Nephron progenitor cell (in vitro differentiated cells): ENCODE results near the gene KIRREL3.

Experiments
- DNase-seq: peaks from one replicate; pipeline ENCODE4 v3.0.0; 2021
- H3K27ac Mint-ChIP-seq: 2 replicates; pipeline ENCODE4 v1.8.0; 2021; ENCODE audit warnings: mild to moderate bottlenecking, moderate library complexity, mixed read lengths
- H3K27me3 Mint-ChIP-seq: 2 replicates; pipeline ENCODE4 v1.8.0; 2021; ENCODE audit warnings: mild to moderate bottlenecking, low read depth, mixed read lengths; ENCODE audit not compliant: poor library complexity
- H3K36me3 Mint-ChIP-seq: 2 replicates; pipeline ENCODE4 v1.8.0; 2021; ENCODE audit warnings: low read depth, mixed read lengths
- H3K4me1 Mint-ChIP-seq: 2 replicates; pipeline ENCODE4 v1.8.0; 2021; ENCODE audit warnings: mixed read lengths
- H3K4me3 Mint-ChIP-seq: 2 replicates; pipeline ENCODE4 v1.8.0; 2021; ENCODE audit warnings: mild to moderate bottlenecking, moderate library complexity, mixed read lengths
- H3K9me3 Mint-ChIP-seq: 2 replicates; pipeline ENCODE4 v1.8.0; 2021; ENCODE audit warnings: mild to moderate bottlenecking, moderate library complexity, mixed read lengths
- CTCF ChIP-seq: fragments of 200-600 bp; sonication (generic); IDR thresholded peaks from 2 replicates; pipeline ENCODE4 v1.5.0; 2021; ENCODE audit warnings: antibody characterized with exemption

The KIRREL3 gene

DNA sequence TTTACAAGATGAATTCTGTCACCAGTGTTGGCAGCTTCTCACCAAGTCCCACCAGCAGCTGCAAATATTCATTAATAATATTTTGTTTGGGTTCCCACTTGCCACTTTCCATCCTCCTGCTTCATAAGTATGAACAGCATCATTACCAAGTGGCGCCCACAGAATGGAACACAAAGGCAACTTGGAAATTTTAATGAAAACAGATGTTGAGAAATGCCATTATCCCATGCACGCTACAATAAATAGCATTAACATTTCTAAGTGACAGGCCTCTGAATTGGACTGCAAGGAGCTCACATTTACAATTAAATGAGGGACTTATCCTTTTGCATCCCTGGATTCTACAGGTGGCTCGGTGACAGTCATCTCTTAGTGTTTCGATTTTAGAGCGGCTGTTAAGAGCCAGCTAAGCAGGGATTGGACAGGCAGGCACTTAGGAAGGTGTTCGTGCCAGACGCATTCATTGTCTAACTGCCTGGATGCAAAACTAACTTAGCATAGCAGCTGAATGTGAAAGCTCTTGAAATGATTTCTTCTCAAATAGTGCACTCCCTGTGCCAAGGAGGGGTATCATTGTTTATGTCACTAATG is 170.3 kb downstream of the KIRREL3 start:
- Mint-ChIP-seq H3K4me3 (no peak overlapping the region), H3K9me3 (peaks cover 3% of the 10 kb centered on the region), H3K36me3 (no peaks in the 10 kb centered on the region), H3K27me3 (peaks cover 9% of the 10 kb centered on the region), H3K4me1 (peaks cover 36% of the 10 kb centered on the region), H3K27ac (no peak overlapping the region)
- DNase-seq = no peak
- no peak for TF ChIP-seq CTCF

DNA sequence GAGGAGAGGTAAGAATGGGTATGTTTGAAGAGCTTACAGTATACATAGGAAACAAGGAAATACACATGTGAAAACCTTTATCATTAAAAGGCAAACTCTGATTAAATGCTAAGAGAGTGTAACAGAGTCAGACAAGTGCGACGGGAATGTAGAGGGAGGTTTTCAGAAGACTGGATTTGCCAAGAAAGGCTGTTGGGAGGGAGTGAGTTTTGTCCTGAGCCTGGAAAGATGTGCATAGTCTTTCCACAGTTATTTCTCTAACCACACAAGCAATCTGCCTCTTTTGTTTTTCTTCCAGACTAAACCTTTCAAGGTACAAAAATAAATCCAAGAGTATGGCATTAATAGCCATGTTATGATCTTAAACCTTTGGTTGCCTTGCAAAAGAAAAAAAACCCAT is 170.9 kb downstream of the KIRREL3 start:
- Mint-ChIP-seq H3K27me3 (peaks cover 9% of the 10 kb centered on the region), H3K36me3 (no peaks in the 10 kb centered on the region), H3K4me3 (no peak overlapping the region), H3K9me3 (no peaks in the 10 kb centered on the region), H3K4me1 (peaks cover 36% of the 10 kb centered on the region), H3K27ac (no peak overlapping the region)
- TF ChIP-seq CTCF = no peak
- no peak for DNase-seq

GRCh38 chr11:126824035-126824607 is 176.4 kb downstream of the KIRREL3 start:
- Mint-ChIP-seq H3K27ac (no peak overlapping the region), H3K36me3 (no peaks in the 10 kb centered on the region), H3K9me3 (no peaks in the 10 kb centered on the region), H3K4me3 (no peak overlapping the region), H3K27me3 (peaks cover 4% of the 10 kb centered on the region), H3K4me1 (peaks cover 25% of the 10 kb centered on the region)
- DNase-seq = no peak
- TF ChIP-seq CTCF = no peak

DNA sequence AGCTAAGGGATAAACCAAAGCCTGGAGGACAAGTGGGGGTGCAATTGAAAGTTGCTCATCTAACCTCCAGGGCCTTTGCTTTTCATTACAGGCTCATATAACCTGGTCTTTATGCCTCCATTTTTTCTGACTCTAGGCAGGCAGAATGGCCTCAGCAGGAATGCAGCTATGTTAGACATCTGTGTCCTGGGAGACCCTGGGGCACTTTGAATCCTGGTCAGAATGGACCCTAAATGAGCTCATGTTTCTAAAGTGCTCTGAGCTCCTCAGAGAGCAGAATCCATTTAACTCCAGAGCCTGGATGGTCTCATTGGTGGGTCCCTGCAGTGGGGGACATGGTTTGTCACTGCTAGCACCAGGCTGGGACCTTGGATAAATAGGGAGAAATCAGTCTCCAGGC is 177.3 kb downstream of the KIRREL3 start:
- Mint-ChIP-seq H3K9me3 (no peaks in the 10 kb centered on the region), H3K27ac (no peak overlapping the region), H3K4me1 (peaks cover 31% of the 10 kb centered on the region), H3K36me3 (no peaks in the 10 kb centered on the region), H3K4me3 (no peak overlapping the region), H3K27me3 (peaks cover 4% of the 10 kb centered on the region)
- DNase-seq = no peak
- no peak for TF ChIP-seq CTCF

DNA sequence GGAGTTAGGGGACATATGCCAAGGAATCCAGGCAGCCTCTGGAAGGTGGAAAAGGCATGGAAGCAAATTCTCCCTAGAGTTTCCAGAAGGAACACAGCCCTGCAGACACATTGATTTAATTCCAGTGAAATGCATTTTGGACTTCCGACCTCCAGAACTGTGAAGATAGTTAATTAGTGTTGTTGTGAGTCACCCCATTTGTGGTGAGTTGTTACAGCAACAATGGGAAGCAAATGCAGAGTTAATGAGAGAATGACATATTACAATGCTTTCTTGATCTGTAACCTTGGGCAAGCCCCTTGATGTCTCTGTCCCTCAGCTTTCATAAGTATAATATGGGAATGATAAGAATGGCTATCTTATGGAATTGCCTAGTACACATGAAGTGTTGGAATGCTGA is 178.7 kb downstream of the KIRREL3 start:
- Mint-ChIP-seq H3K27me3 (peaks cover 1% of the 10 kb centered on the region), H3K4me1 (peaks cover 42% of the 10 kb centered on the region), H3K9me3 (no peaks in the 10 kb centered on the region)

More for the DNA sequence above, 178.7 kb downstream of the KIRREL3 start:
- no peak for TF ChIP-seq CTCF
- Mint-ChIP-seq H3K4me3 (no peak overlapping the region), H3K27ac (no peak overlapping the region), H3K36me3 (no peaks in the 10 kb centered on the region)
- DNase-seq = no peak
